22Rv1 (cell line): Measurements from ENCODE around the gene SLC25A12.

ENCODE experiments used
- CTCF ChIP-seq: fragments of 450-650 bp; IDR thresholded peaks from 2 replicates; pipeline ENCODE4 v1.5.1; 2017; ENCODE audit warnings: mild to moderate bottlenecking
- ZFX ChIP-seq: fragments of 450-650 bp; IDR thresholded peaks from 2 replicates; pipeline ENCODE4 v1.6.1; 2017; ENCODE audit warnings: antibody characterized with exemption, borderline replicate concordance

GRCh38 chr2:171741189-171741588 lies 152.9 kb downstream of the SLC25A12 start:
- TF ChIP-seq CTCF (no peak), ZFX (no peak)
